Stromal cell of bone marrow (primary cell): ENCODE data around the gene ANO2.

Source experiments
- DNase-seq: peaks from one replicate; pipeline ENCODE4 v3.0.0-alpha.2; 2012; ENCODE audit warnings: low read depth

ANO2 gene

GRCh38 chr12:5515458-5515857 lies 429.6 kb downstream of the ANO2 start:
- no peak for DNase-seq

- DNase-seq: no peak
Observed at GRCh38 chr12:5514545-5514944, 430.5 kb downstream of the ANO2 start.

GRCh38 chr12:5514016-5514415 lies 431.0 kb downstream of the ANO2 start:
- DNase-seq: no peak

- DNase-seq: no peak
Observed at GRCh38 chr12:5513406-5513805, 431.7 kb downstream of the ANO2 start.
